Gastrocnemius medialis (tissue), 4 donors: Measurements from ENCODE around the gene USP37. TPM values are rescaled to one million over a fixed set of nuclear protein-coding genes. Genes with fewer than 3 reads are reported as not detected.

ENCODE experiments used
- ATAC-seq, 2 donors: fragments of 150-250 bp; one replicate each; pipeline ENCODE4 v1.9.1; 2016
- DNase-seq, 2 donors: peaks; one replicate each; pipeline ENCODE4 v3.0.0-alpha.2; 2019
- H3K27ac ChIP-seq, 4 donors: fragments of 200-600 bp; sonication (generic); 1 replicate in 1 of 4; 2 replicates in 3 of 4; pipeline ENCODE4 v1.5.1; 2016 to 2018; ENCODE audit warnings: mild to moderate bottlenecking in 2 of 4, moderate library complexity in 1 of 4
- H3K27me3 ChIP-seq, 3 donors: fragments of 200-600 bp; sonication (generic) in 2 of 3; 1 replicate in 1 of 3; 2 replicates in 2 of 3; pipeline versions ENCODE4 v1.5.1 to v1.6.0; 2016 to 2019; ENCODE audit warnings: mild to moderate bottlenecking in 1 of 3, moderate library complexity in 1 of 3
- H3K36me3 ChIP-seq, 2 donors: fragments of 200-600 bp; sonication (generic) in 1 of 2; one replicate each; pipeline ENCODE4 v1.5.1; 2017 to 2018
- H3K4me1 ChIP-seq, 2 donors: fragments of 200-600 bp; sonication (generic) in 1 of 2; one replicate each; pipeline ENCODE4 v1.5.1; 2016 to 2017; ENCODE audit warnings: mild to moderate bottlenecking in 2 of 2
- H3K4me3 ChIP-seq, 4 donors: fragments of 200-600 bp; sonication (generic) in 3 of 4; 1 replicate in 1 of 4; 2 replicates in 3 of 4; pipeline ENCODE4 v1.5.1; 2016 to 2019; ENCODE audit warnings: mild to moderate bottlenecking in 2 of 4
- H3K9me3 ChIP-seq, 3 donors: fragments of 200-600 bp; sonication (generic) in 2 of 3; 1 replicate in 1 of 3; 2 replicates in 2 of 3; pipeline ENCODE4 v1.5.1; 2016 to 2019
- CTCF ChIP-seq, 5 experiments: fragments of 450-650 bp in 3 of 5; fragments of 200-600 bp in 2 of 5; sonication (generic) in 2 of 5; IDR thresholded peaks in 4 of 5; conservative IDR thresholded peaks in 1 of 5; 1 replicate in 4 of 5; 2 replicates in 1 of 5; pipeline ENCODE4 v1.5.1; 2016 to 2019; ENCODE audit warnings: antibody characterized with exemption in 5 of 5, mild to moderate bottlenecking in 3 of 5, moderate library complexity in 3 of 5
- POLR2A ChIP-seq, 2 donors: fragments of 450-650 bp; IDR thresholded peaks; one replicate each; pipeline ENCODE4 v1.6.1; 2017; ENCODE audit warnings: antibody characterized with exemption in 2 of 2, mild to moderate bottlenecking in 2 of 2, moderate library complexity in 2 of 2
- in situ Hi-C, 4 donors: fragments of 200-750 bp; cut with MboI; loops; one replicate each; pipeline versions ENCODE4 v1.15.0 to v1.8.0; 2017; ENCODE audit warnings: low sequenced_read_pairs in 4 of 4
- intact Hi-C: fragments of 100-400 bp; cut with DNase I; formaldehyde crosslinking; loops from one replicate; pipeline ENCODE4 v1.15.1; 2023; ENCODE audit warnings: low total_unique reads
- total RNA-seq, 4 donors: library from RNA; depleted of rRNA; stranded (reverse); fragments of >200 nt; gene quantifications; one replicate each; pipeline versions ENCODE4 v1.1.0 to v1.2.3, GENCODE V29; 2016

The USP37 gene
- total RNA-seq, 4 donors from 2014 or later, result 7.0 to 12.4 (median 8.0) TPM

- no peak for DNase-seq
- Histone ChIP-seq H3K4me3 (no peak overlapping the region), H3K36me3 (no peaks in the 10 kb centered on the region), H3K27ac (no peak overlapping the region), H3K27me3 (no peaks in the 10 kb centered on the region), H3K9me3 (no peaks in the 10 kb centered on the region), H3K4me1 (no peaks in the 10 kb centered on the region)
- TF ChIP-seq CTCF (IDR thresholded peaks at IDR 0.05 in 4 of 5, conservative IDR thresholded peaks at IDR 0.05 in 1 of 5) (no peak), POLR2A (IDR thresholded peaks at IDR 0.05) (no peak)
- ATAC-seq, result no peak
- intact Hi-C loops (no loop called here), in situ Hi-C loops (no loop called here)
Measured at GRCh38 chr2:218435003-218435982, 132.9 kb downstream of the USP37 start.

- no peak for ATAC-seq
- no peaks in the 10 kb centered on the region for H3K27me3 ChIP-seq
- in situ Hi-C loops, result no loop called here
- no peak for DNase-seq
- H3K4me3 ChIP-seq, result no peak overlapping the region
- H3K4me1 ChIP-seq, result no peaks in the 10 kb centered on the region
- H3K27ac ChIP-seq, result no peak overlapping the region
- intact Hi-C loops, result no loop called here
- no peak for TF ChIP-seq CTCF (IDR thresholded peaks at IDR 0.05 in 4 of 5, conservative IDR thresholded peaks at IDR 0.05 in 1 of 5)
- TF ChIP-seq POLR2A (IDR thresholded peaks at IDR 0.05), result no peak
- H3K36me3 ChIP-seq, result no peaks in the 10 kb centered on the region
- H3K9me3 ChIP-seq, result no peaks in the 10 kb centered on the region
Measured at GRCh38 chr2:218434456-218434855, 133.7 kb downstream of the USP37 start.

- H3K9me3 ChIP-seq, result no peaks in the 10 kb centered on the region
- no peak for ATAC-seq
Measured at GRCh38 chr2:218432676-218433365, 135.3 kb downstream of the USP37 start.

GRCh38 chr2:218431878-218432277, 136.3 kb downstream of the USP37 start:
- Histone ChIP-seq H3K27me3 (no peaks in the 10 kb centered on the region), H3K4me3 (no peak overlapping the region), H3K27ac (no peak overlapping the region), H3K9me3 (no peaks in the 10 kb centered on the region), H3K4me1 (no peaks in the 10 kb centered on the region), H3K36me3 (no peaks in the 10 kb centered on the region)
- intact Hi-C loops, result no loop called here
- ATAC-seq (no peak), DNase-seq (no peak)
- no peak for TF ChIP-seq CTCF (IDR thresholded peaks at IDR 0.05 in 4 of 5, conservative IDR thresholded peaks at IDR 0.05 in 1 of 5)
- in situ Hi-C loops, result no loop called here

More at GRCh38 chr2:218432676-218433365, 135.3 kb downstream of the USP37 start:
- Histone ChIP-seq H3K4me1 (no peaks in the 10 kb centered on the region), H3K27me3 (no peaks in the 10 kb centered on the region), H3K36me3 (no peaks in the 10 kb centered on the region), H3K27ac (no peak overlapping the region), H3K4me3 (no peak overlapping the region)
- TF ChIP-seq CTCF (IDR thresholded peaks at IDR 0.05 in 4 of 5, conservative IDR thresholded peaks at IDR 0.05 in 1 of 5) (no peak), POLR2A (IDR thresholded peaks at IDR 0.05) (no peak)
- intact Hi-C loops (no loop called here), in situ Hi-C loops (no loop called here)
- DNase-seq, result no peak
